Amniotic epithelial cell (primary cell): ENCODE data around the gene SMG1.
"Not testable (repeated sequence)": the region's sequence is repeated elsewhere in the genome, so short reads cannot be mapped to it uniquely, and the experiment has no call there.

Experiments
- DNase-seq: peaks from one replicate; pipeline ENCODE4 v3.0.0-alpha.2; 2010; ENCODE audit warnings: low read depth

The SMG1 gene

DNA sequence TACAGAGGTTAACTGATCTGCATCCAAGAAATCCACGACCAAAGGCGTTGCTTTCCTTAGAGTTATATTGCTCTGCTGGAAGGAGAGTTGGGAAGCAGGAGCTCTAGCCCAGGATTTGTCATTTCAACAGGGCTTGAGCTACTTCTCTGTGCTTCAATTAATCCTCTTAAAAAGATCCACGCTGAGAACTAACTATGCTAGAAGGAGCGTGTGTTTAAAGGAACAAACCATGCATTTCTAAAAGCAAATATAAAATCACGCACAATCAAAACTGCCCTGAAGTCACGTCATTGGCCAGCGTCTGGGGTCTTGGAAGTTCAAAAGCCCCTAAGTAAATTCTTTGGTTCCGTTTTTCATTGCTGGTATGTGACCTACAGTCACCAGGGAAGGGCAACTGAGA, 125.9 kb downstream of the SMG1 start:
- DNase-seq: no peak

DNA sequence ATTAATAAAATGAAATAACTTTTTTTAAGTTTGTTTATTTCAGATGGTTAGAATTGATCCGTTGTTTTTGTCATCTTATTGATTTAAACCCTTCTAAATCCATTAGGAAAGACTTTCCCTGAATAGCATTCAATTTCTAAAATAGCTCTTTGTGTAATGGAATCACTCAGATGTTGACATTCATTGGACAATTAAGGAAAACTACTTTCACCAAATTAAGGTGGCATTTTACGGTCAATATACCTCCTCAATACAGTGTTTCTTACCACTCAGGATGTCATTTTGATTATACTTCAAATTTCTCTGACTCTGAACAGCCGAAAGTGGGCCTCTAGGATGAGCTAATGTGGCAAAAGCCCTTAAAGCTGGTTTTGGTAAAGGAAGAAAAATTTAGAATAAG, 126.7 kb downstream of the SMG1 start:
- no peak for DNase-seq

DNA sequence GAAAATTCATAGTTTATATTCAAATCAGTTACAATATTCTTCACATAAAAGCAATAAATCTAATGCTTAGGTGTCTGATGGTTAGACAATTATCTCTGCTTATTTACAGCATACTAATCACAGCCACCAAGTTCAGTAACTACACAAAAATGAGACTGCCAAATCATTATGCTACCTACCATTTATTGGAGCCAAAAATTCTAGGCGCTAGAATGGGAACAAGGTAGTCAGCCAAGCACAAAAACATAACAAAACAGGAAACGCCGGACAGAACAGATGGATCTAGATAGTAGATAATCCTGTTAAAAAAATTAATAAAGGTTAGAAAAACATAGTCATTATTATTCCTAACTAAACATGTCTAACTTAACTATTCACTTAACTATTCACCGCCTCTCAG, 128.5 kb downstream of the SMG1 start:
- DNase-seq: no peak

DNA sequence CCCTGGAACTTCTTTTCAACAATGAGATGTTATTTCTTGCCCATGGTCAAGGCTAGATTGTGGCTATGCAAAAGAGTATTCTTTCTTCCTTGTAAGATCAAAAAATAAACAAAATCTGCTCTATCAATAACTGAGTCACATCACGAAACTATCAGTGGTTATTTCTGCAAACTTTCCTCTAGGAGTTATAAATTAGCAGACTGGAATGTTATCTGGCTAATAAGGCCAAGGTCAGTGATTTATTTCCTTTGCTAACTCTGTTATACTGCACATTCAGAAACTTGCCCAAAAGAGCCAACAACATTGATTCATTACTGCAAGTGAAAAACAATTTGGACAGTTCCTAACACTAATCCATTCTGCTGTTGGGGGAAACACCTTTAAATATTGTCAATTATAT, 129.8 kb downstream of the SMG1 start:
- peak; percentile 29 for DNase-seq

DNA sequence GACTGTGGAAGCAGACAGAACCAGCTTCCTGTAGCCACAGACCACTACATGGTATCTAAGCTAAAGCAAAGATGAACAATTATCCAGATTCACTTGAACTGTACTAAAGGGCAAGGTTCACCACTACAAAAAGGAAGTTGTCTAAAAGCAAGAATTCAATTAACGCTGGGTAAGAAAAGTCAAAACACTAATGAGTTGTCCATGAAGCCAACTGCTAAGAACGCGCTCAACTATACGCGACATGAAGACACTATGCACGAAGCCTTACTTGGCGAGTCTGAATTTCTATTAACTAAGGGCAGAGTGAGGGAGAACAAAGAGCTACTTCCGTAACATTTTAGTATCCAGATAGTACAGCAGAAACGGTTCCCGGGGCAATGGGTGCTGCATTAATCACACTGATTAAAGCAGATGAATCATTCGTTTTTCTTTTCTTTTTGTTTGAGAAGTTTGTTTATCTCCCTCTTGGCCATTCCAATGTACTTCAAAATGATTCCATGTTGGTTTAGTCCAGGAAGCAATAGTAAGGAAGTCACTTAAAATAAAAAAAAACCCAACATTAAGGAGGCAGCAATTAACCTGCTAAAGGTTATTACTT, 133.3 kb downstream of the SMG1 start:
- no peak for DNase-seq

DNA sequence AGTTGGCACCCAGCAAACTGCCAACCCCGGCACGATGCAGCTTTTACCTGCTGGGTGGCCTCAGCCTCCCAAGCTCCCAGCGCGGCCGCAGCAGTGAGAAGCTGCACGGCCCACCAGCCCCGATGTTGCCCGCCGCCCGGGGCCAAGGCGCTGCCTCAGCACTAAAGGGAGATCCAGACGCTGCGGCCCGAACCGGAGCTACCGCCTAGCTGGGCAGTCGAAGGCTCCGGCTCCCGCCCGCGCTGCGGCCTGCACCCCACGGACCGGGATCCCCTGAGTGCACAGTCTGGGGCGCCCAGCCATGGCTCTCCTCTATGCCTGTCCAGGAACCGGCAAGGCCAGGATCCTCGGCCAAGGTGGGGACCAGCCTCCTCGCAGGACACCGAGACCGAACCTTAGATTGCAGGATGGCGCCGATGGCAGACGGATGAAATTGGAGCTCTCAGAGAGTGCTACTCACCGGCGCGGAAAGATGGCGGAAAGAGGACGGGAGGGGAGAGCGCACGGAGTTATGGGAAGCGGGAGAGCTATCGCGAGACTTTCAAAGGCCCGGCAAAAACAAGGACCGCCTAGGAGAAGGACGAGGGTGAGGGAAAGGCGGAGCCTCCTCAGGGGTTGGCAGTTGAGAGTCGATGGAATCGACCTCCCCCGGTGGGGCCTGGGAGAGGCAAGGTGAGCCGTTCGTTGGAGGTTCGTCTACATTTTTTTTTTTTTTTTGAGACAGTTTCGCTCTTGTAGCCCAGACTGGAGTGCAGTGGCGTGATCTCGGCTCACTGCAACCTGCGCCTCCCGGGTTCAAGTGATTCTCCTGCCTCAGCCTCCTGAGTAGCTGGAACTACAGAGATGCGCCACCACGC, 136.1 kb downstream of the SMG1 start, which contains the start of gene RPS15A:
Gene RPS15A, minus strand, starts transcription at position 485 of the 857 bp plus-strand sequence. CDS start 1,221 bp downstream, outside the sequence.
- peak; percentile 98 for DNase-seq

DNA sequence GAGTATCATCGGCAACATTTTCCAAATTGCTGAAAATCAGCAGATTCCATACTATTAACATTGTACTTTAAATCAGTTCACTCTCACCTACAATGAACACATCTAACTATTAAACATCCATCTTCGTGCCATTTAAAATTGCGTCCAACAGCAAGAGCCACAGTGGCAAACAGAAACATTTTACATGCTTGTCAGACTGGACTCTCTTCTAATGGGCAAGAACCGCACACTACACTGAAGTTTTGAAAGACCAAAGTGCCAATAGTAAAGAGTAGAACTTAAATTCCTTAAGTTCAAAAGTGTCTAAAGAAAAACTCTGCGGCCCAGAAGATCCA, 136.7 kb downstream of the SMG1 start:
- DNase-seq: no peak

DNA sequence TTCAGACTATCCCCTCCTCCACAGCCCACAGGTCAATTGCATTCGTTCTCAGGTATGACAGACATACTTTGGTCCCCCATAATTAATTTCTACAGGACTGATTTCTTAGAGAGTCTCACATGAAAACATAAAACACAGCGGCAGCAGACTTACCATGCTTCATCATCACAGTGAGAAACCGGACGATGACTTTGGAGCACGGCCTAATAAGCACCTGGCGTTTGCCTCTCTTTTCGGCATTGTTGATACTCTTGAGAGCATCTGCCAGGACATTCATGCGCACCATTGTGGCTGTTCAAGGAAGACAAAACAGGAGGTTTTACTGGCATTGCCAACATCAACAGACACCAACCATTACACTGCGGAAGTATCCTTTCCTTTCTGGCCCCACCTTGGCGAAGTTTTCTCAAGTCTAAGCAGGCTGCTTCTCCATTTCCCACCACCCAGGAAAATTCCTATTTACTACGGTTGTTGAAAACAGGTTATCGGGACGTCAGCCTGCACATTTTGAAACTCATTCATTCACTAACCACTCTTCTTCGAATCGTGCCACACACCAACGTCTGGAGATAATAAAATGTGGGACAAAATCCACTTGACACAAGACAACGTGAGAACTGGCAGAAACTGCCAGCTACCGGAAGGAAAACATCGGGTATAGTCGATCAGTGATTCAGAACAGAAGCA, 137.2 kb downstream of the SMG1 start:
- DNase-seq: no peak

DNA sequence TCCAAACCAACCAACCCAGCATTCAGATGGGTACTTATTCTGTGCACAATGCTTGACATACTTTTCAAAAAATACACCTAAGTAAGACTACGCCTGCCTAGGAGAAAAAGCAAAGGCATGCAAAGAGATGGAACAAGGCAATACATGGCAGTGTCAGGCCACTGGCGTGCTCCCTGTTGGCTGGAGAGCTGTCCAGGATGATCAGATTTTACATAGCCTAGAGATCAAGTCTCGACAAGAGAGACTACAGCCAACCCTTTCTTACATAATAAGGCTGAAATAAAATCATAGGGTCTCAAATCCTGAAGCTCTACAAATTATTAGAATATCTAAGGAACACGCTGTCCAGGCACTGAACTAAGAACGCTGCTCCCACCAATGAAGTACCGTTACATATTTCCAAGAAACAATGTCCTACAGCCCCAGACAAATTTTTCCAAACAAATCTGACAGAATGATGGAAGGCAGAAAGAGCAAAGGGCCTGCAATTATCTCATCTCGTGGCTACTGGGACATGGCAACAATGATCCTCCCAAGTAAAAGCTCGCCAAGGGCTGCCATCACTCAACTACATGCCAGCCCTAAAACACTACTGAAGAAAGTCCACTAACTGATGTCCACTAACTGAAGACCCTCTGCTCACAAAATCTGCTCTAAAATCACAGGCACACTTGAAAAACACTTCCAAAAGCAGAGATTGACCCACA, 141.1 kb downstream of the SMG1 start:
- peak; percentile 67 for DNase-seq

DNA sequence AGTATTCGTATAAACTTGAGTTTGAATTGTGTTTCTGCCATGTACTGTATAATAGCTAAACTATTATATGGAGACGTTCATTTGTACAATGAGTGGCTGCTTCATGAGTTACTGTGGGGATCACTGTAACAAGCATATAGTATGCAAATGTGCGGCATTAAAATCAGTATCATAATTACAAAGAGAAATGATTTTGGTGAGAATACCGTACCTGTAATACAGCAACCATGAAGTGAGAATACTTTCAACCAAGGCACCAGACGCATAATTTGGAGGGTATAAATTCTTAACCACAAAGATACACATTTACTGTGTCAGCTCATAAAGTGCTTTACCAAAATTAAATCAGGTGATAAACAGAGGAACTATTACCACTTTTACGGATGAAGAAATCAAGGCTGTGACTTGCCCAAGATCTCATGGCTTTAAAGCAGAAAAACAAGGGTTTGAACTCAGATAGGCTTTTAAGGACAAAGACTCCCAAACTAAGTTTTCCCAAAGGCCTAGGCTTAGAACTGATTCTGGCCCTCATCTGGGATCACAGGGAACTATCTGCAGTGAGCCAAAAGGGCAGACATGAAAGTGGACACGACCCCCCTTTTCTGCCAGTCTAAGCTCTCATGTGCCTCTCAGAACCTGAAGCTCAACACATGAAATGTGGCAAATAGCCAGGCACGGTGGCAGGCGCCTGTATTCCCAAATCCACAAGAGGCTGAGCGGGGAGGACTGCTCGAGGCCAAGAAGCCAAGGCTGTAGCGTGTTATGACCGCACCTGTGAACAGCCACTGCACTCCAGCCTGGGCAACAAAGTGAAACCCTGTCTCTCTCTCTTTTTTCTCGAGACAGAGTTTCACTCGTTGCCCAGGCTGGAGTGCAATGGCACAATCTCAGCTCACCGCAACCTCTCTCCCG, 142.5 kb downstream of the SMG1 start:
- no peak for DNase-seq

DNA sequence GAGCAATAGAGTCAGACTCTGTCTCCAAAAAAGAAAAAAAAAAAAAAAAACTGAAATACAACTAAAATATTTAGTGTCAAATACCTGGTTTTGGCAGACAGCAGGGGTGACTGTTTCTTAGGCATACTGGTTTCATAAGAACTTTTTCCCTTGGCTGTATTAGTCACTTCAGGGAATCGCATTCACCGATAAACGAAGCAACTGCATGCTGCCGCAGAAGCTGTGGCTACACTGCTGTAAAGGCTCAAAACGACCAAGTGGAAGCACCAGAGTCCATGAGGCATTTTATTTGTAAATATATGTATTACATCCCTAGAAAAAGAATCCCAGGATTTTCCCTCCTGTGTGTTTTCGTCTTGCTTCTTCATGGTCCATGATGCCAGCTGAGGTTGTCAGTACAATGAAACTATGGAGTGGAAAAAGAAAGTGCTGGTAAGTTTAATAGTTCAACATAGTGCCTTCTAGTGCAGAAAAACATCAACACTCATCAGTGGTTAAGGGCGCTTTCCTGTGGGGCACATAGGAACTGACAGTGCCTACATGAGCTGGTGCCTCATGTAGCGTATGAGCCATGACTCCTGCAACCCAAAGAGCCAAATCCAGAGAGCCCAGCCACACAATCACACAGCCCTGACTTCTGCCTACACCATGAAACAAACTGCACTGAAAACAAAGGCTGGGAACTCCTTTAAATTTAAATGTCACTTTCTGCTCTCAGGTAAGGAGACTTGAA, 143.3 kb downstream of the SMG1 start:
- DNase-seq: no peak

DNA sequence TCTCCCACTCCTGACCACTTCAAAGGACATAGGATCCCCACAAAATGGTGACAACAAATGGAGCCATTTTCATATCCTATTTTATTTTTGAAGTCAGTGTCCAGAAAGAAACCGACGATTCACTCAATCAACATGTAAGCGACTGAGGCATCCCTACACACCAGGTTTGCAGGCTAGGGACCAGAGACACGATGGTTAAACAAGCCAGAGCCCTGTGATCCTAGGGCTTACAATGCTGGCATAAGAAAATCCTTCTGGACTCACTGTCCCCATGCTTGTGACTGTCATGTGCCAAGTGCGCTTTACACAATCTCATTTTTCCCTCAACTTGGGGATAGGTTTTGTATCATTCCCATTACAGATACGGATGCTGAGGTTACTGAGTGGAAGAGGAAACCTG, 145.0 kb downstream of the SMG1 start:
- not testable (repeated sequence) for DNase-seq

DNA sequence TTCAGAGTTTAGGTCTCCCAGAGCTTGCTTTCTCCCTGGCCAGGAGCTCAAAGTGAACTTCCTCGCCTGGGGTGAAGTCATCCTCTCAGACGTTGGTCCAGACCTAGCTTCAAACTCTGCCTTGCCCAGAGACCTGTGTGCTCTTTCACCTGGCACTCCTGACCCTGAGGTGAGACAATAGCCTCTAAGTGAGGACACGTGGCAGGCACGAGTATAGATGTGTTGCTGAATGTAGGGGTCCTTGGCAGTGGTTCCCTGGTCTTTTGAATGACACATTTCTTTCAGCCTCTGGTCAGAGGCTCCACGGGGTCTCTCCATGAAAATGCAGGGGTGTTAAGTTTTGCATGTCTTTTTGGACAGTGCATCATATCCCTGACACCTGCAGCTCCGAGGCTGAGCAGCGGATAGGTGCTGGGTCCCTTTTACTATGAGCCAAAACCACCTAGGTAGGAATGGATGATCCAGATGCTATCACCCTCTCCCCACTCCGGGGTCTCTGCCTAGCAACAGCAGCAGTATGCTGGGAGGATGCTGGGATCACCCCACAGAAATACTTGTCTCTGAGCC, 145.7 kb downstream of the SMG1 start:
- not testable (repeated sequence) for DNase-seq

DNA sequence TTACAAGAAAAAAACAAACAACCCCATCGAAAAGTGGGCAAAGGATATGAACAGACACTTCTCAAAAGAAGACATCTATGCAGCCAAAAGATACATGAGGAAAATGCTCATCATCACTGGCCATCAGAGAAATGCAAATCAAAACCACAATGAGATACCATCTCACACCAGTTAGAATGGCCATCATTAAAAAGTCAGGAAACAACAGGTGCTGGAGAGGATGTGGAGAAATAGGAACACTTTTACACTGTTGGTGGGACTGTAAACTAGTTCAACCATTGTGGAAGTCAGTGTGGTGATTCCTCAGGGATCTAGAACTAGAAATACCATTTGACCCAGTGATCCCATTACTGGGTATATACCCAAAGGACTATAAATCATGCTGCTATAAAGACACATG, 148.5 kb downstream of the SMG1 start:
- not testable (repeated sequence) for DNase-seq

DNA sequence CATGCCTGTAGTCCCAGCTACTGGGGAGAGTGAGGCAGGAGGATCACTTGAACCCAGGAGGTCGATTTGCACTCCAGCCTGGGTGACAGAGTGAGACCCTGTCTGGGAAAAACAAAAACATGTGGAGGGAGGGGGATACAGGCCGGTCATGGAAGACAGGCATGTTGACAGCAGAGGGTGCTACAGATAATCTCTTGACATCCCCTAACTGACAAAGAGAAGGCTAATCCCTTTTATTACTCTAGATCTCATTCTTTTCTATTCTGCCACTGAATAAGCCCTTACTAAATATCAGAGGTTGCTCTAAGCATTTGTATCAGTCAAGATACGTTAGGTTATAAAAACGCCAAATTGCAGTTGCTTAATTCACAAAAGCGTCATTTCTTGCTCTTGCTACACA, 149.9 kb downstream of the SMG1 start:
- DNase-seq: not testable (repeated sequence)

DNA sequence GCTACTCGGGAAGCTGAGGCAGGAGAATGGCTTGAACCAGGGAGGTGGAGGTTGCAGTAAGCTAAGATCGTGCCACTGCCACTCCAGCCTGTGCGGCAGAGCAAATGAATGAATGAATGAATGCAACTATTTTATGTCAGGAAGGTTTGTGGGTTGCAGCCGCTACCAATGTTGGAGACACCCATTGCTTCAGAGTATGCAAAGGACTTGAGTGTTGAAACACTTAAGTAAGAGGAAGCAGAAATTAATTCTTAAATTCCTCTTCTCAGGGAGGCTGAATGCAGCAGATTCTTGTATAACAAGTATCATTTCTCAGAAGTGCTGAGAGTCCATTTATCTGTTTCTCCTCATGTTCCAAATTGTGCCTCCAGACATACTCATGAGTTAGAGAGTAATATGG, 151.6 kb downstream of the SMG1 start:
- DNase-seq: not testable (repeated sequence)

DNA sequence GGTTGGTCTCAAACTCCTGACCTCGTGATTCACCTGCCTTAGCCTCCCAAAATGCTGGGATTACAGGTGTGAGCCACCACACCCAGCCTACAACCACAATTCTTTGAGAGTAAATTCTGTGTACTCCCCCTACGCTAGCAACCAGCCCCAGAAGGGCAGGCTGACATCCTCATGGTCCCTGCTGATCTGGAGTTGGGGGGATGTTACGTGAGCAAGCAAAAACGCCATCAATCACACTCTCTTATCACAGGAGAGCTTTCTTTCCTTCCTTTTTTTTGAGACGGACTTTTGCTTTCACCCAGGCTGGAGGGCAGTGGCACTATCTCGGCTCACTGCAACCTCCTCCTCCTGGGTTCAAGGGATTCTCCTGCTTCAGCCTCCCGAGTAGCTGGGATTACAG, 154.0 kb downstream of the SMG1 start:
- not testable (repeated sequence) for DNase-seq

DNA sequence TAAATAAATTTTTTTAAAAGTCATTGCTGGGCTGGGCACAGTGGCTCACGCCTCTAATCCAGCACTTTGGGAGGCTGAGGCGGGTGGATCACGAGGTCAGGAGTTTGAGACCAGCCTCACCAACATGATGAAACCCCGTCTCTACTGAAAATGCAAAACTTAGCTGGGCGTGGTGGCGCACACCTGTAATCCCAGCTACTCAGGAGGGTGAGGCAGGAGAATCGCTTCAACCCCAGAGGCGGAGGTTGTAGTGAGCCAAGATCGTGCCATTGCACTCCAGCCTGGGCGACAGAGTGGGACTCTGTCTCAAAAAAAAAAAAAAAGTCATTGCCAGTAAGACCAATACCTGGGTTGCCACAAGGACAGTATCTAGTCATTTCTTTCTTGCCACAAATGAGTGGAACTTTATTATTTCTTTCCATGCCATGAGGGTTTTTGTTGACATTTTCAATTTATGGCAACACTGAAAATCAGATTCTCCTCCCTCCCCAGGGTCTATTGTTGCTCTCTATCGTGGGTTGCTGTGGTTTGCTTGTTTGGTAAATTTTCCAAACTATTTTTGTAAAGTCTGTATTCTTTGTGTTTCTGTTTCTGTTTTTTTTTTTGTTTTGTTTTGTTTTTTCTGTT, 155.8 kb downstream of the SMG1 start:
- not testable (repeated sequence) for DNase-seq

DNA sequence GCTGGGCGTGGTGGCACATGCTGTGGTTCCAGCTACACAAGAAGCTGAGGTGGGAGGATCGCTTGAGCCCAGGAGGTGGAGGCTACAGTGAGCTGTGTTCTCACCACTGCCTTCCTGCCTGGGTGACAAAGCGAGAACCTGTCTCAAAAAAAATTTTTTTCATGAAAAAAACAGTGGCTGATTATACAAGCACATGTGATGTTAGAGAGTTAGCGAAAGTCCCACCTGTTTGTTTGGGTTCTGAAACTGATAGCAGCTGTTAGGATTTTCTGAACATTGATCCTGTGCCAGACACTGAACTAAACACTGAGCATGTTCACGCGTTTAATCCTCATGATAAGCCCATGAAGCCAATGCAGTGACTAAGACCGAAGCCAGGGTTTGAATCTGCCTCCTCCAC, 159.0 kb downstream of the SMG1 start:
- not testable (repeated sequence) for DNase-seq

DNA sequence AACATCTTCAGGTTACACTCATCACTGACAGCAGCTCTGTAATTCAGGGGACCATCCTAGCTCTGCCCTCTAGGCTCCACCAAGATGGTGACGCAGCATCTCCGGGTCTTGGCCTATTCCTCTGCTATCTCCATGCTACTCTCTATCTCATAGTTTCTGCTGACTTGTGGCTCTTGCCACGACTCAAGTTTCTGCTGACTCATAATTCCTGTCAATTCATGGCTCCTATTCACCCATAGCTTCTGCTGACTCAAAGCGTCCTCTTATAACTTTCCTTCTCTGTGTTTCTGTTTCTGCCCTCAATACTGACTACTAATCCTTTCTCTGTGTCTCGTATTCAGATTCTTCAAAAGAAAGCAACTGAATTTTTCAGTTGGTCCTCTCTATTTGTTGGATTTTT, 163.5 kb downstream of the SMG1 start:
- DNase-seq: not testable (repeated sequence)
